ENCODE results near the gene AADACL3.

DNA sequence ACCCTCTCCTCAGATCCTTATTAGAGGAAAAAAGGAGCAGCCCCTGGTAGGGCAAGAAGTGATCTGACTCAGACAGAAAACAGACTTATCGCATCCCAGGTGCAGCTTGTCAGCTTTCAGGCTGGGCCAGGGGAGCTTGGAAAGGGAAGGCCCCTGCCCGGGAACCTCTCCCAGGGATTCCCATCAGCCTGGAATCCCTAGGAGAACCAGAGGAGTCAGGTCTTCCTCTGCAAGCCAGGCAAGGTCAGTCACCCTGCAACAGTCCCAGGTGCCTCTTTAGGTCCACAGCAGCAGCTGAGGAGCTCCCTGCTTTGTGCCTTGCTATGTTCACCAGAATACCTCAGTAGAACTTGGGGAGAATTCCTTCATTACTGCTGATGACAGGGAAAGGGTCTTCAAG is 54.7 kb downstream of the AADACL3 start:
- TF ChIP-seq, protein P1, sequence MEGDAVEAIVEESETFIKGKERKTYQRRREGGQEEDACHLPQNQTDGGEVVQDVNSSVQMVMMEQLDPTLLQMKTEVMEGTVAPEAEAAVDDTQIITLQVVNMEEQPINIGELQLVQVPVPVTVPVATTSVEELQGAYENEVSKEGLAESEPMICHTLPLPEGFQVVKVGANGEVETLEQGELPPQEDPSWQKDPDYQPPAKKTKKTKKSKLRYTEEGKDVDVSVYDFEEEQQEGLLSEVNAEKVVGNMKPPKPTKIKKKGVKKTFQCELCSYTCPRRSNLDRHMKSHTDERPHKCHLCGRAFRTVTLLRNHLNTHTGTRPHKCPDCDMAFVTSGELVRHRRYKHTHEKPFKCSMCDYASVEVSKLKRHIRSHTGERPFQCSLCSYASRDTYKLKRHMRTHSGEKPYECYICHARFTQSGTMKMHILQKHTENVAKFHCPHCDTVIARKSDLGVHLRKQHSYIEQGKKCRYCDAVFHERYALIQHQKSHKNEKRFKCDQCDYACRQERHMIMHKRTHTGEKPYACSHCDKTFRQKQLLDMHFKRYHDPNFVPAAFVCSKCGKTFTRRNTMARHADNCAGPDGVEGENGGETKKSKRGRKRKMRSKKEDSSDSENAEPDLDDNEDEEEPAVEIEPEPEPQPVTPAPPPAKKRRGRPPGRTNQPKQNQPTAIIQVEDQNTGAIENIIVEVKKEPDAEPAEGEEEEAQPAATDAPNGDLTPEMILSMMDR (IDR thresholded peaks at IDR 0.05; ENCODE audit: low read length): no peak
- no peak for TF ChIP-seq EZH2 (IDR thresholded peaks at IDR 0.05; ENCODE audit: borderline replicate concordance, low read length)
